ENCODE measurements around the gene TK1. TPM values are rescaled to one million over a fixed set of nuclear protein-coding genes. Genes with fewer than 3 reads are reported as not detected.

TK1 gene
- total RNA-seq, 1 donor: 23.9 TPM

DNA sequence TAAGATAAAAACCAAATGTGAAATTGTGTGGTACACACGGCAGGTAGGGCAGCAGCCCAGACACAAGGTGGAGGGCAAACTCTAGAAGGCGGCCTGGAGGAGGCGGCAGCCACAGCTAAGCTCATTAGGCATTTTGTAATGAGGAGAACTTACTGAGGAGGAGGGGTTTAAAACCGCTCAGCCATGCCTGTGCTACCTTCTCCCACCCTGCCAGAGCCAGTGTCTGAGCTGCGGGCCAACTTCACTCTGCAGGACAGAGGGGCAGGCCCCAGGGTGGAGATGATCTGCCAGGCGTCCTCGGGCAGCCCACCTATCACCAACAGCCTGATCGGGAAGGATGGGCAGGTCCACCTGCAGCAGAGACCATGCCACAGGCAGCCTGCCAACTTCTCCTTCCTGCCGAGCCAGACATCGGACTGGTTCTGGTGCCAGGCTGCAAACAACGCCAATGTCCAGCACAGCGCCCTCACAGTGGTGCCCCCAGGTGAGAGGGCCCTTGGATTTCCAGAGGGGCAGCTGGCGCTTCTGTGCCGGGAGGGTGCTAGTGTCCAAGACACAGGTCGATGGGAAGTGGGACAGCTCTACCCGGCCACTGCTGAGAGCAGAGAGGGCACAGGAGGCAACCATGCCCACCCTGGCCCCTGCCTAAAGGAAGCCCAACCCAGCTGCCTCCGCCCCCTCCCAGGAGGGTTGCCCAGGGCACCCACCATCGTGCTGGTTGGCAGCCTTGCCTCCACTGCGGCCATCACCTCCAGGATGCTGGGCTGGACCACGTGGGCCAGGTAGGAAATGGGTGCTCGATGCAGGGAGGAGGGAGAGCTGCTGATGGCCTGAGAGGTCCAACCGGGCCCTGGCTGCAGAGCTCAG lies 22.7 kb downstream of the TK1 start:
- H2AFZ ChIP-seq (ENCODE audit: low read length): no peak overlapping the region
- H3K27ac ChIP-seq (ENCODE audit: low read depth, low read length): no peak overlapping the region
- H3K4me1 ChIP-seq (ENCODE audit: insufficient read depth, low read length): peaks cover 4% of the 10 kb centered on the region
- H3K27me3 ChIP-seq (ENCODE audit: insufficient read depth, low read length): no peaks in the 10 kb centered on the region
- no peaks in the 10 kb centered on the region for H4K20me1 ChIP-seq (ENCODE audit: insufficient read depth, low read length)
- TF ChIP-seq, protein P1, sequence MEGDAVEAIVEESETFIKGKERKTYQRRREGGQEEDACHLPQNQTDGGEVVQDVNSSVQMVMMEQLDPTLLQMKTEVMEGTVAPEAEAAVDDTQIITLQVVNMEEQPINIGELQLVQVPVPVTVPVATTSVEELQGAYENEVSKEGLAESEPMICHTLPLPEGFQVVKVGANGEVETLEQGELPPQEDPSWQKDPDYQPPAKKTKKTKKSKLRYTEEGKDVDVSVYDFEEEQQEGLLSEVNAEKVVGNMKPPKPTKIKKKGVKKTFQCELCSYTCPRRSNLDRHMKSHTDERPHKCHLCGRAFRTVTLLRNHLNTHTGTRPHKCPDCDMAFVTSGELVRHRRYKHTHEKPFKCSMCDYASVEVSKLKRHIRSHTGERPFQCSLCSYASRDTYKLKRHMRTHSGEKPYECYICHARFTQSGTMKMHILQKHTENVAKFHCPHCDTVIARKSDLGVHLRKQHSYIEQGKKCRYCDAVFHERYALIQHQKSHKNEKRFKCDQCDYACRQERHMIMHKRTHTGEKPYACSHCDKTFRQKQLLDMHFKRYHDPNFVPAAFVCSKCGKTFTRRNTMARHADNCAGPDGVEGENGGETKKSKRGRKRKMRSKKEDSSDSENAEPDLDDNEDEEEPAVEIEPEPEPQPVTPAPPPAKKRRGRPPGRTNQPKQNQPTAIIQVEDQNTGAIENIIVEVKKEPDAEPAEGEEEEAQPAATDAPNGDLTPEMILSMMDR (IDR thresholded peaks at IDR 0.05; ENCODE audit: extremely low read depth, low read depth, low read length): no peak
- no peaks in the 10 kb centered on the region for H3K9me3 ChIP-seq (ENCODE audit: low read depth, low read length)
- H3K36me3 ChIP-seq (ENCODE audit: insufficient read depth, low read length): no peaks in the 10 kb centered on the region
- no peaks in the 10 kb centered on the region for H3K79me2 ChIP-seq (ENCODE audit: insufficient read depth, low read length)
- H3K4me2 ChIP-seq (ENCODE audit: insufficient read depth, low read length): no peak overlapping the region
- H3K4me3 ChIP-seq (ENCODE audit: insufficient read depth, low read length): no peak overlapping the region
- peak; percentile 62 for DNase-seq (ENCODE audit: insufficient read length, low spot score, missing footprints)

DNA sequence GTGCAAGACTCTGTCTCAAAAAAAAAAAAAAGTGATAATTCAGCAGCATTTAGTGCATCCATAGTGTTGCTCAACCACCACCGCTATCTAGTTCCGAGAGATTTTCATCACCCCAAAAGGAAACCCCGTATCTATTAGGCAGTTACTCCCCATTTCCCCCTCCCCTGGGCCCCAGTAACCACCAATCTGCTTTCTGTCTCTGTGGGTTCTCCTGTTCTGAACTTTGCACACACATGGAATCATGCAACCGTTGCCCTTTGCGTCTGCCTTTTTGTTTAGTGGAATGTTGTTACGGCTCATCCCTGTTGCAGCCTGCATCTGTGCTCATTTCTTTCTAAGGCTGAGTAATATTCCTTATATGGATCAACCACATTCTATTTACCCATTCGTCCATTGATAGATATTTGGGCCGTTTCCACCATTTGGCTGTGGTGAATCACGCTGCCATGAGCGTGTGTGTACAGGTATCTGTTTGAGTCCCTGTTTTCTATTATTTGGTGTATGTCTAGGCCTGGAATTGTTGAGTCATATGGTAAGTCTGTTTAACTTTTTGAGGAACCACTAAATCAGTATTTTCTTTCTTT lies 27.2 kb downstream of the TK1 start:
- H3K36me3 ChIP-seq (ENCODE audit: insufficient read depth, low read length): no peaks in the 10 kb centered on the region
- H3K27me3 ChIP-seq (ENCODE audit: insufficient read depth, low read length): no peaks in the 10 kb centered on the region
- H3K79me2 ChIP-seq (ENCODE audit: insufficient read depth, low read length): no peaks in the 10 kb centered on the region
- no peaks in the 10 kb centered on the region for H4K20me1 ChIP-seq (ENCODE audit: insufficient read depth, low read length)
- H3K9me3 ChIP-seq (ENCODE audit: low read depth, low read length): no peaks in the 10 kb centered on the region
- TF ChIP-seq, protein P1 (IDR thresholded peaks at IDR 0.05; ENCODE audit: extremely low read depth, low read depth, low read length): no peak
- no peak overlapping the region for H3K4me3 ChIP-seq (ENCODE audit: insufficient read depth, low read length)
- H2AFZ ChIP-seq (ENCODE audit: low read length): no peak overlapping the region
- DNase-seq (ENCODE audit: insufficient read length, low spot score, missing footprints): peak; percentile 77
- H3K27ac ChIP-seq (ENCODE audit: low read depth, low read length): no peak overlapping the region
- H3K4me2 ChIP-seq (ENCODE audit: insufficient read depth, low read length): no peak overlapping the region
- no peaks in the 10 kb centered on the region for H3K4me1 ChIP-seq (ENCODE audit: insufficient read depth, low read length)

- Histone ChIP-seq H3K27ac (ENCODE audit: low read depth, low read length) (no peak overlapping the region), H3K79me2 (ENCODE audit: insufficient read depth, low read length) (no peaks in the 10 kb centered on the region), H3K27me3 (ENCODE audit: insufficient read depth, low read length) (no peaks in the 10 kb centered on the region), H3K4me2 (ENCODE audit: insufficient read depth, low read length) (no peak overlapping the region), H3K36me3 (ENCODE audit: insufficient read depth, low read length) (no peaks in the 10 kb centered on the region), H3K4me1 (ENCODE audit: insufficient read depth, low read length) (no peaks in the 10 kb centered on the region), H3K9me3 (ENCODE audit: low read depth, low read length) (no peaks in the 10 kb centered on the region), H2AFZ (ENCODE audit: low read length) (no peak overlapping the region), H3K4me3 (ENCODE audit: insufficient read depth, low read length) (no peak overlapping the region), H4K20me1 (ENCODE audit: insufficient read depth, low read length) (no peaks in the 10 kb centered on the region)
- TF ChIP-seq, protein P1 (IDR thresholded peaks at IDR 0.05; ENCODE audit: extremely low read depth, low read depth, low read length): no peak
- DNase-seq (ENCODE audit: insufficient read length, low spot score, missing footprints): peak; percentile 79
These were observed 31.7 kb downstream of the TK1 start for GRCh38 chr17:78154903-78155811.
